Neural cell (in vitro differentiated cells): Measurements from ENCODE around the gene SYNGR2. TPM values are rescaled to one million over a fixed set of nuclear protein-coding genes. Genes with fewer than 3 reads are reported as not detected.

Experiments used
- polyA plus RNA-seq: library from polyadenylated mRNA; depleted of rRNA; stranded (reverse); fragments of >200 nt; gene quantifications from 2 replicates; pipeline ENCODE4 v1.2.3, GENCODE V29; 2014
- small RNA-seq, 3 experiments: library from RNA; depleted of rRNA; stranded (forward); fragments of <200 nt; gene quantifications; one replicate each; pipeline ENCODE3, GENCODE V24; 2012

The SYNGR2 gene
- polyA plus RNA-seq, 1 donor from 2014 or later: 3.9 TPM

Small RNAs within 50 kb of the gene (small RNA-seq; reads per million reads assigned to genes)
- gene AC087645.1: 0 reads per million in 3 experiments

Other genes starting within 250 kb of the SYNGR2 start
- gene TNRC6C, start 209.9 kb upstream of the SYNGR2 start, polyA plus RNA-seq: 15.4 and 17.2 TPM in 2 replicates
- 0.16 TPM in 1 of 2 replicates, not detected in the other for gene TMC6, start 39.8 kb upstream of the SYNGR2 start, polyA plus RNA-seq
- gene TMC8, start 37.8 kb upstream of the SYNGR2 start, polyA plus RNA-seq: 0.24 and 0.41 TPM in 2 replicates
- gene C17orf99, start 22.2 kb upstream of the SYNGR2 start, polyA plus RNA-seq: not detected in 2 replicates
- 1.1 TPM in 1 of 2 replicates, not detected in the other for gene TK1, start 18.5 kb downstream of the SYNGR2 start, polyA plus RNA-seq
- gene AFMID, start 18.8 kb downstream of the SYNGR2 start, polyA plus RNA-seq: 15.8 and 27.1 TPM in 2 replicates
- 1.4 and 2.3 TPM in 2 replicates for gene BIRC5, start 45.7 kb downstream of the SYNGR2 start, polyA plus RNA-seq
- gene TMEM235, start 63.0 kb downstream of the SYNGR2 start, polyA plus RNA-seq: not detected in 2 replicates
- gene SOCS3, start 191.5 kb downstream of the SYNGR2 start, polyA plus RNA-seq: 5.4 and 7.1 TPM in 2 replicates
- 65.7 and 81.8 TPM in 2 replicates for gene PGS1, start 210.1 kb downstream of the SYNGR2 start, polyA plus RNA-seq